KMS-11 (cell line): Measurements from ENCODE around the gene KCND3.

Experiments
- H2AFZ ChIP-seq: fragments of 200-600 bp; sonication (generic); 2 replicates; pipeline ENCODE4 v1.6.1; 2016; ENCODE audit warnings: antibody characterized with exemption, mixed run types, low read depth
- H3K27ac ChIP-seq: fragments of 200-600 bp; sonication (generic); 2 replicates; pipeline ENCODE4 v1.6.1; 2016; ENCODE audit warnings: mild to moderate bottlenecking, mixed run types
- H3K27me3 ChIP-seq: fragments of 200-600 bp; sonication (generic); 2 replicates; pipeline ENCODE4 v1.6.1; 2017; ENCODE audit warnings: mild to moderate bottlenecking, low read depth, mixed run types, moderate library complexity; ENCODE audit not compliant: insufficient read depth
- H3K36me3 ChIP-seq: fragments of 200-600 bp; sonication (generic); 2 replicates; pipeline ENCODE4 v1.6.1; 2017; ENCODE audit warnings: mild to moderate bottlenecking, mixed run types; ENCODE audit not compliant: insufficient read depth
- H3K4me1 ChIP-seq: fragments of 200-600 bp; sonication (generic); 2 replicates; pipeline ENCODE4 v1.6.1; 2016; ENCODE audit warnings: mild to moderate bottlenecking, low read depth, mixed run types; ENCODE audit not compliant: poor library complexity, severe bottlenecking
- H3K4me2 ChIP-seq: fragments of 200-600 bp; sonication (generic); 2 replicates; pipeline ENCODE4 v1.7.0; 2016; ENCODE audit warnings: mild to moderate bottlenecking, mixed run types
- H3K4me3 ChIP-seq: fragments of 200-600 bp; sonication (generic); IDR thresholded peaks from 2 replicates; pipeline ENCODE4 v1.6.1; 2017; ENCODE audit warnings: low read depth, low read length, mixed read lengths; ENCODE audit not compliant: insufficient read depth
- H3K79me2 ChIP-seq: fragments of 200-600 bp; sonication (generic); 2 replicates; pipeline ENCODE4 v1.6.1; 2016; ENCODE audit warnings: low read depth, mixed run types; ENCODE audit not compliant: insufficient read depth
- H3K9ac ChIP-seq: fragments of 200-600 bp; sonication (generic); 2 replicates; pipeline ENCODE4 v1.6.1; 2016; ENCODE audit warnings: mild to moderate bottlenecking, mixed run types
- H4K20me1 ChIP-seq: fragments of 200-600 bp; sonication (generic); 2 replicates; pipeline ENCODE4 v1.6.1; 2016; ENCODE audit warnings: mild to moderate bottlenecking, mixed run types; ENCODE audit not compliant: insufficient read depth
- CTCF ChIP-seq: fragments of 200-600 bp; sonication (generic); conservative IDR thresholded peaks from 2 replicates; pipeline ENCODE4 v1.6.1; 2017; ENCODE audit warnings: low read depth, mild to moderate bottlenecking, antibody characterized with exemption, low read length, moderate library complexity, mixed read lengths

The KCND3 gene

GRCh38 chr1:111837393-111837792, 152.1 kb downstream of the KCND3 start:
- Histone ChIP-seq H3K27me3 (no peaks in the 10 kb centered on the region), H3K9ac (no peak overlapping the region), H3K27ac (no peak overlapping the region), H3K4me2 (no peak overlapping the region), H4K20me1 (no peaks in the 10 kb centered on the region), H3K79me2 (no peaks in the 10 kb centered on the region), H3K4me3 (no peak overlapping the region), H2AFZ (no peak overlapping the region), H3K4me1 (no peaks in the 10 kb centered on the region), H3K36me3 (no peaks in the 10 kb centered on the region)
- TF ChIP-seq CTCF = no peak

GRCh38 chr1:111836111-111836510, 153.4 kb downstream of the KCND3 start:
- no peaks in the 10 kb centered on the region for H3K27me3 ChIP-seq
- no peak for TF ChIP-seq CTCF

GRCh38 chr1:111835514-111835913, 154.0 kb downstream of the KCND3 start:
- Histone ChIP-seq H3K79me2 (no peaks in the 10 kb centered on the region), H2AFZ (no peak overlapping the region), H3K27ac (no peak overlapping the region), H3K4me3 (no peak overlapping the region), H3K36me3 (no peaks in the 10 kb centered on the region), H3K27me3 (no peaks in the 10 kb centered on the region), H3K4me1 (no peaks in the 10 kb centered on the region), H3K4me2 (no peak overlapping the region), H4K20me1 (no peaks in the 10 kb centered on the region), H3K9ac (no peak overlapping the region)
- TF ChIP-seq CTCF = no peak

More at GRCh38 chr1:111836111-111836510, 153.4 kb downstream of the KCND3 start:
- no peaks in the 10 kb centered on the region for H3K36me3 ChIP-seq
- no peak overlapping the region for H3K4me2 ChIP-seq
- no peak overlapping the region for H3K4me3 ChIP-seq
- H2AFZ ChIP-seq = no peak overlapping the region
- H3K9ac ChIP-seq = no peak overlapping the region
- H3K79me2 ChIP-seq = no peaks in the 10 kb centered on the region
- H3K4me1 ChIP-seq = no peaks in the 10 kb centered on the region
- no peaks in the 10 kb centered on the region for H4K20me1 ChIP-seq
- H3K27ac ChIP-seq = no peak overlapping the region

- no peaks in the 10 kb centered on the region for H4K20me1 ChIP-seq
- no peak overlapping the region for H3K9ac ChIP-seq
- no peaks in the 10 kb centered on the region for H3K36me3 ChIP-seq
- H3K4me1 ChIP-seq = no peaks in the 10 kb centered on the region
- no peak overlapping the region for H2AFZ ChIP-seq
- H3K4me3 ChIP-seq = no peak overlapping the region
- no peaks in the 10 kb centered on the region for H3K79me2 ChIP-seq
- no peak for TF ChIP-seq CTCF
- no peak overlapping the region for H3K4me2 ChIP-seq
- no peaks in the 10 kb centered on the region for H3K27me3 ChIP-seq
- no peak overlapping the region for H3K27ac ChIP-seq
Observed at GRCh38 chr1:111834956-111835355, 154.5 kb downstream of the KCND3 start.
